HEK293 (cell line): ENCODE measurements around the gene CTNNBL1.

Experiments used
- ATF2 ChIP-seq: fragments of 450-650 bp; formaldehyde crosslinking; IDR thresholded peaks from 2 replicates; pipeline ENCODE4 v1.5.1; 2016; ENCODE audit warnings: missing biosample characterization, missing genetic modification characterization, low read depth
- CTCF ChIP-seq: fragments of 450-650 bp; formaldehyde crosslinking; IDR thresholded peaks from 2 replicates; pipeline ENCODE4 v1.5.1; 2016; ENCODE audit warnings: missing biosample characterization, missing genetic modification characterization
- ZNF184 ChIP-seq: fragments of 450-650 bp; IDR thresholded peaks from 2 replicates; pipeline ENCODE4 v1.5.1; 2018; ENCODE audit warnings: missing biosample characterization, mild to moderate bottlenecking, missing genetic modification characterization
- ZNF248 ChIP-seq: fragments of 450-650 bp; formaldehyde crosslinking; IDR thresholded peaks from 2 replicates; pipeline ENCODE4 v1.5.1; 2017; ENCODE audit warnings: missing biosample characterization, missing genetic modification characterization
- ZSCAN16 ChIP-seq: fragments of 450-650 bp; formaldehyde crosslinking; IDR thresholded peaks from 2 replicates; pipeline ENCODE4 v1.5.1; 2016; ENCODE audit warnings: missing biosample characterization, missing genetic modification characterization

GRCh38 chr20:37833221-37833896 lies 139.5 kb downstream of the CTNNBL1 start:
- TF ChIP-seq ZNF248 (tag by site-specific recombination) (no peak), CTCF (tag by site-specific recombination) (no peak), ATF2 (tag by site-specific recombination) (no peak), ZSCAN16 (tag by site-specific recombination) (no peak), ZNF184 (no peak)
